Mesenchymal stem cell (in vitro differentiated cells and primary cell): ENCODE measurements around the gene A1BG. TPM values are rescaled to one million over a fixed set of nuclear protein-coding genes. Genes with fewer than 3 reads are reported as not detected.

Source experiments
- DNase-seq: peaks from one replicate; pipeline ENCODE4 v3.0.0-alpha.2; 2013
- H2AFZ ChIP-seq: one replicate; pipeline ENCODE4 v1.6.1; 2013; ENCODE audit warnings: low read depth, mild to moderate bottlenecking, control low read depth, inconsistent platforms, low read length, moderate library complexity
- H2AK5ac ChIP-seq: 2 replicates; pipeline ENCODE4 v1.6.1; 2013; ENCODE audit warnings: low read length, moderate library complexity, mild to moderate bottlenecking, inconsistent platforms; ENCODE audit not compliant: severe bottlenecking
- H2BK120ac ChIP-seq: one replicate; pipeline ENCODE4 v1.6.1; 2013; ENCODE audit warnings: low read depth, mild to moderate bottlenecking, inconsistent platforms, low read length, moderate library complexity
- H2BK12ac ChIP-seq, 2 experiments: one replicate each; pipeline ENCODE4 v1.6.1; 2013; ENCODE audit warnings: inconsistent platforms in 2 of 2, low read length in 2 of 2, mild to moderate bottlenecking in 2 of 2, moderate library complexity in 2 of 2, control low read depth in 1 of 2
- H2BK15ac ChIP-seq: one replicate; pipeline ENCODE4 v1.6.1; 2013; ENCODE audit warnings: mild to moderate bottlenecking, low read depth, inconsistent platforms; ENCODE audit not compliant: poor library complexity, severe bottlenecking
- H2BK5ac ChIP-seq: 2 replicates; pipeline ENCODE4 v1.6.1; 2013; ENCODE audit warnings: low read depth, mild to moderate bottlenecking, low read length, control low read depth, inconsistent platforms; ENCODE audit not compliant: poor library complexity, severe bottlenecking
- H3K14ac ChIP-seq, 2 experiments: one replicate each; pipeline ENCODE4 v1.6.1; 2013; ENCODE audit warnings: inconsistent platforms in 2 of 2, low read length in 2 of 2, control low read depth in 1 of 2, mild to moderate bottlenecking in 1 of 2, moderate library complexity in 1 of 2
- H3K18ac ChIP-seq, 2 experiments: one replicate each; pipeline ENCODE4 v1.6.1; 2013; ENCODE audit warnings: inconsistent platforms in 2 of 2, low read length in 2 of 2, control low read depth in 1 of 2, low read depth in 1 of 2, mild to moderate bottlenecking in 1 of 2
- H3K23ac ChIP-seq, 2 experiments: one replicate each; pipeline ENCODE4 v1.6.1; 2013; ENCODE audit warnings: inconsistent platforms in 2 of 2, low read length in 2 of 2, mild to moderate bottlenecking in 2 of 2, moderate library complexity in 2 of 2, control low read depth in 1 of 2
- H3K27ac ChIP-seq: 2 replicates; pipeline ENCODE4 v1.5.1; 2013; ENCODE audit warnings: mild to moderate bottlenecking, moderate library complexity, low read length, control low read depth, inconsistent platforms; ENCODE audit not compliant: poor library complexity, severe bottlenecking
- H3K27me3 ChIP-seq, 2 experiments: 2 replicates each; pipeline versions ENCODE4 v1.6.1 to v1.7.0; 2013; ENCODE audit warnings: low read length in 2 of 2, mild to moderate bottlenecking in 2 of 2, moderate library complexity in 2 of 2, control low read depth in 1 of 2, inconsistent platforms in 1 of 2; ENCODE audit not compliant: control insufficient read depth in 1 of 2, insufficient read depth in 1 of 2
- H3K36me3 ChIP-seq, 2 experiments: 2 replicates each; pipeline versions ENCODE4 v1.6.1 to v1.7.0; 2013; ENCODE audit warnings: low read length in 2 of 2, control low read depth in 1 of 2, inconsistent platforms in 1 of 2, low read depth in 1 of 2, mild to moderate bottlenecking in 1 of 2; ENCODE audit not compliant: insufficient read depth in 2 of 2, control insufficient read depth in 1 of 2
- H3K4ac ChIP-seq, 2 experiments: one replicate each; pipeline ENCODE4 v1.6.1; 2013; ENCODE audit warnings: inconsistent platforms in 2 of 2, low read length in 2 of 2, mild to moderate bottlenecking in 2 of 2, moderate library complexity in 2 of 2, control low read depth in 1 of 2, low read depth in 1 of 2
- H3K4me1 ChIP-seq: 2 replicates; pipeline ENCODE4 v1.6.1; 2013; ENCODE audit warnings: low read depth, low read length, control low read depth; ENCODE audit not compliant: control insufficient read depth, insufficient read depth
- H3K4me2 ChIP-seq: 2 replicates; pipeline ENCODE4 v1.6.1; 2013; ENCODE audit warnings: low read length, mild to moderate bottlenecking, inconsistent platforms; ENCODE audit not compliant: poor library complexity, severe bottlenecking
- H3K4me3 ChIP-seq, 2 experiments: 2 replicates each; pipeline versions ENCODE4 v1.5.1 to v1.7.0; 2013; ENCODE audit warnings: low read length in 2 of 2, mild to moderate bottlenecking in 2 of 2, control low read depth in 1 of 2, low read depth in 1 of 2; ENCODE audit not compliant: insufficient read depth in 1 of 2
- H3K79me1 ChIP-seq: replicated peaks from 2 replicates; pipeline ENCODE4 v1.6.1; 2013; ENCODE audit warnings: mild to moderate bottlenecking, control low read depth, low read length, inconsistent platforms; ENCODE audit not compliant: poor library complexity, severe bottlenecking
- H3K9ac ChIP-seq: 2 replicates; pipeline ENCODE4 v1.7.0; 2013; ENCODE audit warnings: mild to moderate bottlenecking, low read length, moderate library complexity
- H3K9me3 ChIP-seq: 2 replicates; pipeline ENCODE4 v1.7.0; 2013; ENCODE audit warnings: mild to moderate bottlenecking, low read length; ENCODE audit not compliant: control insufficient read depth
- H4K8ac ChIP-seq: one replicate; pipeline ENCODE4 v1.6.1; 2013; ENCODE audit warnings: inconsistent platforms, mild to moderate bottlenecking, low read length, moderate library complexity
- H4K91ac ChIP-seq: one replicate; pipeline ENCODE4 v1.6.1; 2013; ENCODE audit warnings: mild to moderate bottlenecking, low read length, inconsistent platforms
- WGBS: methylation state at CpG from one replicate; pipeline ENCODE4 v1.1.7; 2013; ENCODE audit warnings: mixed read lengths; 5-methylcytosine and 5-hydroxymethylcytosine counted together
- polyA plus RNA-seq, 2 experiments: library from polyadenylated mRNA; stranded (reverse); fragments of 200-250 nt; gene quantifications; one replicate each; pipeline ENCODE4 v1.2.3, GENCODE V29; 2013

A1BG gene, protein sequence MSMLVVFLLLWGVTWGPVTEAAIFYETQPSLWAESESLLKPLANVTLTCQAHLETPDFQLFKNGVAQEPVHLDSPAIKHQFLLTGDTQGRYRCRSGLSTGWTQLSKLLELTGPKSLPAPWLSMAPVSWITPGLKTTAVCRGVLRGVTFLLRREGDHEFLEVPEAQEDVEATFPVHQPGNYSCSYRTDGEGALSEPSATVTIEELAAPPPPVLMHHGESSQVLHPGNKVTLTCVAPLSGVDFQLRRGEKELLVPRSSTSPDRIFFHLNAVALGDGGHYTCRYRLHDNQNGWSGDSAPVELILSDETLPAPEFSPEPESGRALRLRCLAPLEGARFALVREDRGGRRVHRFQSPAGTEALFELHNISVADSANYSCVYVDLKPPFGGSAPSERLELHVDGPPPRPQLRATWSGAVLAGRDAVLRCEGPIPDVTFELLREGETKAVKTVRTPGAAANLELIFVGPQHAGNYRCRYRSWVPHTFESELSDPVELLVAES
- 85.1 TPM for polyA plus RNA-seq (2013, experiment 1 of 2)
- 84.2 TPM for polyA plus RNA-seq (2013, experiment 2 of 2)

- H3K14ac ChIP-seq: no peak within 1 kb of the TSS
- no peak within 1 kb of the TSS for H2BK12ac ChIP-seq
- peaks cover 32% of the 10 kb centered on the region for H3K79me1 ChIP-seq
- no peak within 1 kb of the TSS for H3K4me3 ChIP-seq
- no peak within 1 kb of the TSS for H3K4ac ChIP-seq
- H3K4me2 ChIP-seq: no peak within 1 kb of the TSS
- no peak within 1 kb of the TSS for H3K18ac ChIP-seq
- no peak within 1 kb of the TSS for H4K8ac ChIP-seq
- H2BK15ac ChIP-seq: no peak within 1 kb of the TSS
- no peak within 1 kb of the TSS for H3K9ac ChIP-seq
- H4K91ac ChIP-seq: no peak within 1 kb of the TSS
- H2AK5ac ChIP-seq: no peak within 1 kb of the TSS
- H3K4me1 ChIP-seq: peaks cover 3% of the 10 kb centered on the region
- peaks cover 13 to 61% of the 10 kb centered on the region in 2 experiments for H3K36me3 ChIP-seq
- peaks cover 0 to 23% of the 10 kb centered on the region in 2 experiments for H3K27me3 ChIP-seq
- DNase-seq: no peak
- H3K23ac ChIP-seq: no peak within 1 kb of the TSS
- no peak within 1 kb of the TSS for H3K27ac ChIP-seq
- no peak within 1 kb of the TSS for H2BK5ac ChIP-seq
- no peaks in the 10 kb centered on the region for H3K9me3 ChIP-seq
- no peak within 1 kb of the TSS for H2AFZ ChIP-seq
- 95% methylated on average over 22 of the region's 26 CpGs for WGBS
- no peak within 1 kb of the TSS for H2BK120ac ChIP-seq
Observed at GRCh38 chr19:58352760-58353671, at the start of gene A1BG. Gene A1BG, minus strand, starts transcription at chr19:58353492. Its CDS starts 55 bp downstream, at chr19:58353437.

- Histone ChIP-seq H4K91ac (peak overlapping the region; percentile 66), H3K4ac (peak overlapping the region in 1 of 2 experiments; percentile 24), H3K9ac (peak overlapping the region; percentile 90), H2BK12ac (peak overlapping the region in 1 of 2 experiments; percentile 51), H3K18ac (peak overlapping the region in 1 of 2 experiments; percentile 18), H3K14ac (no peak overlapping the region), H3K4me1 (peaks cover 12% of the 10 kb centered on the region), H2BK15ac (no peak overlapping the region), H3K4me2 (peak overlapping the region; percentile 64), H3K36me3 (peaks cover 0 to 9% of the 10 kb centered on the region in 2 experiments), H2BK120ac (no peak overlapping the region), H4K8ac (no peak overlapping the region), H3K4me3 (peak overlapping the region in 1 of 2 experiments; percentile 91), H3K79me1 (peaks cover 10% of the 10 kb centered on the region), H3K27ac (no peak overlapping the region), H2AK5ac (no peak overlapping the region), H2AFZ (no peak overlapping the region), H3K9me3 (no peaks in the 10 kb centered on the region), H2BK5ac (no peak overlapping the region), H3K23ac (peak overlapping the region in 1 of 2 experiments; percentile 88), H3K27me3 (peaks cover 0 to 7% of the 10 kb centered on the region in 2 experiments)
- 74% methylated on average over 17 of the region's 23 CpGs for WGBS
- DNase-seq: no peak
Observed at GRCh38 chr19:58401840-58402421, 48.6 kb upstream of the A1BG start.

GRCh38 chr19:58400916-58401839 lies 47.9 kb upstream of the A1BG start:
- Histone ChIP-seq H3K27me3 (peaks cover 0 to 8% of the 10 kb centered on the region in 2 experiments), H3K9ac (peak overlapping the region; percentile 90), H2BK12ac (peak overlapping the region in 1 of 2 experiments; percentile 78), H2BK120ac (no peak overlapping the region), H3K27ac (no peak overlapping the region), H2AK5ac (no peak overlapping the region), H3K14ac (peak overlapping the region in 1 of 2 experiments; percentile 78), H3K23ac (no peak overlapping the region), H3K4me2 (peak overlapping the region; percentile 65), H3K4ac (peak overlapping the region in 1 of 2 experiments; percentile 83), H3K4me3 (peak overlapping the region; percentile 65 to 91), H3K18ac (peak overlapping the region; percentile 38 to 70), H3K4me1 (peaks cover 14% of the 10 kb centered on the region), H3K9me3 (no peaks in the 10 kb centered on the region), H4K8ac (peak overlapping the region; percentile 20), H2BK5ac (no peak overlapping the region), H2BK15ac (peak overlapping the region; percentile 65), H3K36me3 (peaks cover 0 to 15% of the 10 kb centered on the region in 2 experiments), H3K79me1 (peaks cover 4% of the 10 kb centered on the region), H2AFZ (peak overlapping the region; percentile 16), H4K91ac (peak overlapping the region; percentile 58)
- 5% methylated on average over 64 of the region's 80 CpGs for WGBS
- peak; percentile 99 for DNase-seq
